Sigmoid colon (tissue), 4 donors: Measurements from ENCODE around the gene LMO2.

Source experiments
- CTCF ChIP-seq, 4 experiments: fragments of 450-650 bp in 3 of 4; fragments of 200-600 bp in 1 of 4; IDR thresholded peaks; one replicate each; pipeline ENCODE4 v1.5.1; 2016 to 2019; ENCODE audit warnings: antibody characterized with exemption in 4 of 4, mild to moderate bottlenecking in 3 of 4, moderate library complexity in 2 of 4
- POLR2AphosphoS5 ChIP-seq, 4 donors: sonication (generic); formaldehyde crosslinking; IDR thresholded peaks; one replicate each; pipeline ENCODE4 v1.6.1; 2017; ENCODE audit warnings: antibody characterized with exemption in 4 of 4

GRCh38 chr11:33920838-33921613 lies 29.1 kb upstream of the LMO2 start:
- TF ChIP-seq CTCF (IDR thresholded peaks at IDR 0.05), result no peak
- no peak for TF ChIP-seq POLR2AphosphoS5 (IDR thresholded peaks at IDR 0.05)
